ENCODE data around the gene NELL1. TPM values are rescaled to one million over a fixed set of nuclear protein-coding genes. Genes with fewer than 3 reads are reported as not detected.

Gene NELL1
- total and polyA plus RNA-seq, 2 donors from 2014 or later, result 0.31 to 14.8 TPM

DNA sequence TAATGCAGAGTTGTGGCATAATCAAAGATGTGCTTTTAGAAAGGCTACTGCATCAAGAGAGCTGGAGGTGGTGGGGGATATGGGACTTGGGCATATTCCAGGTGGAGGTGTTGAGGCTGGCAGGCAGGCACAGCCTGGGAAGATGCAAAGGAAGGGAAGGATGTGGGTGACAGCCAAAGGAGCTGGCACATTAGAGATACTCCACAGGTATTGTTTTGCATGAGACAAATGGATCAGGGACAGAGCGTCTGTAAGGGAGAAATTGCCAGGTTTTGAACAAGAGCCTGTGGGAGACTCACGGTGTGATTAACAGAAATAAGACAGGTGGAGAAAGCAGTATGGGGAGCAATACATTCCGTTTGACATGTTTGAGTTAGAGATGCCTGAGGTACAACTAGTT is 263.7 kb downstream of the NELL1 start:
- H3K27ac ChIP-seq (ENCODE audit: low read depth in 2 of 2, low read length in 2 of 2), result no peak overlapping the region
- H3K27me3 ChIP-seq (ENCODE audit: control insufficient read depth, insufficient read depth, low read length), result no peaks in the 10 kb centered on the region
- TF ChIP-seq, protein P1, sequence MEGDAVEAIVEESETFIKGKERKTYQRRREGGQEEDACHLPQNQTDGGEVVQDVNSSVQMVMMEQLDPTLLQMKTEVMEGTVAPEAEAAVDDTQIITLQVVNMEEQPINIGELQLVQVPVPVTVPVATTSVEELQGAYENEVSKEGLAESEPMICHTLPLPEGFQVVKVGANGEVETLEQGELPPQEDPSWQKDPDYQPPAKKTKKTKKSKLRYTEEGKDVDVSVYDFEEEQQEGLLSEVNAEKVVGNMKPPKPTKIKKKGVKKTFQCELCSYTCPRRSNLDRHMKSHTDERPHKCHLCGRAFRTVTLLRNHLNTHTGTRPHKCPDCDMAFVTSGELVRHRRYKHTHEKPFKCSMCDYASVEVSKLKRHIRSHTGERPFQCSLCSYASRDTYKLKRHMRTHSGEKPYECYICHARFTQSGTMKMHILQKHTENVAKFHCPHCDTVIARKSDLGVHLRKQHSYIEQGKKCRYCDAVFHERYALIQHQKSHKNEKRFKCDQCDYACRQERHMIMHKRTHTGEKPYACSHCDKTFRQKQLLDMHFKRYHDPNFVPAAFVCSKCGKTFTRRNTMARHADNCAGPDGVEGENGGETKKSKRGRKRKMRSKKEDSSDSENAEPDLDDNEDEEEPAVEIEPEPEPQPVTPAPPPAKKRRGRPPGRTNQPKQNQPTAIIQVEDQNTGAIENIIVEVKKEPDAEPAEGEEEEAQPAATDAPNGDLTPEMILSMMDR (IDR thresholded peaks at IDR 0.05; ENCODE audit: borderline replicate concordance, extremely low read depth, insufficient read depth), result no peak
- DNase-seq (no peak), FAIRE-seq (no peak)
- no peaks in the 10 kb centered on the region for H3K36me3 ChIP-seq (ENCODE audit: control insufficient read depth in 2 of 3, insufficient read depth in 3 of 3, low read length in 3 of 3)
- no peak overlapping the region for H3K9ac ChIP-seq (ENCODE audit: low read length in 3 of 3)
- H3K4me3 ChIP-seq (ENCODE audit: low read length in 3 of 3), result no peak overlapping the region
- no peaks in the 10 kb centered on the region for H3K4me1 ChIP-seq (ENCODE audit: control insufficient read depth in 2 of 3, insufficient read depth in 2 of 3, low read depth in 1 of 3, low read length in 3 of 3)
- no peaks in the 10 kb centered on the region for H3K9me3 ChIP-seq (ENCODE audit: control insufficient read depth in 2 of 3, insufficient read depth in 1 of 3, low read length in 3 of 3)
- intact Hi-C loops (cut with DNase I), result no loop called here

DNA sequence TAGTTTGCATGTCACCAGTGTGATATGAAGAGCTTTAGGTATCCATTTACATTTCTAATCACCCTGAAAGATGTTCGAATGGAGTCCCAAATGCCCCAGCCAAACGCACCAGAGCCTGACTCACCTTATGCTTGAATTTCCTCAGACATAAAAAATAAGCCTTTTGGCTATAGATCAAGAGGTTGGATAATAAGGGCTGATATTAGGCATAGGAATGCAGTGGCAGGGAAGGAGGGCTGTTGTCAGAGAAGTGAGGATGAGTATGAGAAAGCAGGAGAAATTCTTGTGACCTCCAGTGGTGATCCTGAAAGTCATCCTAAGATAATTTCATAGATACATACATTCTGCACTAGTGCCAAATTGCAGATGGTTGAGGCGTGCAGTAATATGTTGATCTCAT is 264.6 kb downstream of the NELL1 start:
- no peak overlapping the region for H3K9ac ChIP-seq (ENCODE audit: low read length in 3 of 3)
- TF ChIP-seq, protein P1 (IDR thresholded peaks at IDR 0.05; ENCODE audit: borderline replicate concordance, extremely low read depth, insufficient read depth), result no peak

DNA sequence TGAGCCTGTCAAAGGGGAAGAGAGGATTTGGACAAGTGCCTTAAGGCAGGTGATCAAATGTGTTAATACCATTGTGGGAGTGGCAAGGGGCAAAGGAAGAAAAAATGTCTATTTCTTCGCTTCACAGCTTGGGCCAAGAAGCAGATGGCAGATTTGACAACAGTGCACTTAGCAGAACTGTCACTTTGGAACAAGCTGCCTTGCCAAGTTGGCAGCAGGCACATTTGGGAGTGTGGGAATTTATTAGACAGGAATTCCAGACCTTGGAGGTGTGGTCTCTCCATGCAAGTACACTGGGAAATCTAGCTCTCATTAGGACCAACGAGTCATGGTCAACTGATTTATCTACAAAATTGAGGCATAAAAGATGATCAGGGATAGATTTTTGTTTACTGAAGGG is 265.1 kb downstream of the NELL1 start:
- H3K9me3 ChIP-seq (ENCODE audit: control insufficient read depth in 2 of 3, insufficient read depth in 1 of 3, low read length in 3 of 3), result no peaks in the 10 kb centered on the region
- no peak overlapping the region for H3K4me3 ChIP-seq (ENCODE audit: low read length in 3 of 3)
- DNase-seq (no peak), FAIRE-seq (no peak)
- no peaks in the 10 kb centered on the region for H3K36me3 ChIP-seq (ENCODE audit: control insufficient read depth in 2 of 3, insufficient read depth in 3 of 3, low read length in 3 of 3)
- H3K9ac ChIP-seq (ENCODE audit: low read length in 3 of 3), result no peak overlapping the region
- TF ChIP-seq, protein P1 (IDR thresholded peaks at IDR 0.05; ENCODE audit: borderline replicate concordance, extremely low read depth, insufficient read depth), result no peak
- H3K27me3 ChIP-seq (ENCODE audit: control insufficient read depth, insufficient read depth, low read length), result no peaks in the 10 kb centered on the region
- no peaks in the 10 kb centered on the region for H3K4me1 ChIP-seq (ENCODE audit: control insufficient read depth in 2 of 3, insufficient read depth in 2 of 3, low read depth in 1 of 3, low read length in 3 of 3)
- no peak overlapping the region for H3K27ac ChIP-seq (ENCODE audit: low read depth in 2 of 2, low read length in 2 of 2)
- intact Hi-C loops (cut with DNase I), result no loop called here

More for the DNA sequence above, 264.6 kb downstream of the NELL1 start:
- Histone ChIP-seq H3K27me3 (ENCODE audit: control insufficient read depth, insufficient read depth, low read length) (no peaks in the 10 kb centered on the region), H3K36me3 (ENCODE audit: control insufficient read depth in 2 of 3, insufficient read depth in 3 of 3, low read length in 3 of 3) (no peaks in the 10 kb centered on the region), H3K9me3 (ENCODE audit: control insufficient read depth in 2 of 3, insufficient read depth in 1 of 3, low read length in 3 of 3) (no peaks in the 10 kb centered on the region), H3K4me3 (ENCODE audit: low read length in 3 of 3) (no peak overlapping the region), H3K27ac (ENCODE audit: low read depth in 2 of 2, low read length in 2 of 2) (no peak overlapping the region), H3K4me1 (ENCODE audit: control insufficient read depth in 2 of 3, insufficient read depth in 2 of 3, low read depth in 1 of 3, low read length in 3 of 3) (no peaks in the 10 kb centered on the region)
- intact Hi-C loops (cut with DNase I), result no loop called here
- FAIRE-seq, result no peak
- DNase-seq, result no peak

DNA sequence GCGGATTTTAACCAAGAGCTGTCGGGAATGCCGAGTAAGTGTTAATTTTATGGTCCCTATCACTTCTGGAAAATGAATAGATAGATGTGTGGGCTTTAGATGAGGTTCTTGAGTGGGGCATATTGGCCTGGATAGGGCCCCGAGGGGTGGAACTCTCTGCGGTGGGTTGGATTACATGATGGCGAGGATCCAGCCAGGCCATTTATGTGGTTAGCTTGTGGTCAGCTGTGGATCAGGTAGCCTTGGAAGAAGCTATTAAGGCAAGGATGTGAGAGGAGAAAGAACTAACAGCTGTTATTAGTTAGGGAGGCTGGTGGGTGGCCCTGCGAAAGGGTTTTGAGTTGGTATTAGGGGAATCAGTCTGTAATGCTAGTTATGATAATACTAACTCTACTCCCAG is 268.4 kb downstream of the NELL1 start:
- TF ChIP-seq, protein P1 (IDR thresholded peaks at IDR 0.05; ENCODE audit: borderline replicate concordance, extremely low read depth, insufficient read depth), result no peak
- no peak for FAIRE-seq

More for the DNA sequence above, 268.4 kb downstream of the NELL1 start:
- no peak for DNase-seq
- intact Hi-C loops (cut with DNase I), result no loop called here
- no peak overlapping the region for H3K4me3 ChIP-seq (ENCODE audit: low read length in 3 of 3)
- H3K27ac ChIP-seq (ENCODE audit: low read depth in 2 of 2, low read length in 2 of 2), result no peak overlapping the region
- H3K9me3 ChIP-seq (ENCODE audit: control insufficient read depth in 2 of 3, insufficient read depth in 1 of 3, low read length in 3 of 3), result no peaks in the 10 kb centered on the region
- no peaks in the 10 kb centered on the region for H3K36me3 ChIP-seq (ENCODE audit: control insufficient read depth in 2 of 3, insufficient read depth in 3 of 3, low read length in 3 of 3)
- H3K4me1 ChIP-seq (ENCODE audit: control insufficient read depth in 2 of 3, insufficient read depth in 2 of 3, low read depth in 1 of 3, low read length in 3 of 3), result no peaks in the 10 kb centered on the region
- H3K9ac ChIP-seq (ENCODE audit: low read length in 3 of 3), result no peak overlapping the region
- no peaks in the 10 kb centered on the region for H3K27me3 ChIP-seq (ENCODE audit: control insufficient read depth, insufficient read depth, low read length)

Measured in kidney (tissue), 14 donors.